OCI-LY7 (cell line): ENCODE measurements around the gene NACC1.

Experiments used
- EZH2phosphoT487 ChIP-seq: fragments of 200-600 bp; sonication (generic); IDR thresholded peaks from 2 replicates; pipeline ENCODE4 v1.6.1; 2018; ENCODE audit warnings: low read depth, borderline replicate concordance, mild to moderate bottlenecking, mixed run types, antibody characterized with exemption, low read length, moderate library complexity, mixed read lengths
- TF ChIP-seq, protein P1 (sequence below): fragments of 200-600 bp; sonication (generic); conservative IDR thresholded peaks from 2 replicates; pipeline ENCODE4 v1.5.1; 2014; ENCODE audit warnings: mild to moderate bottlenecking, antibody characterized with exemption, low read length, moderate library complexity, mixed read lengths

DNA sequence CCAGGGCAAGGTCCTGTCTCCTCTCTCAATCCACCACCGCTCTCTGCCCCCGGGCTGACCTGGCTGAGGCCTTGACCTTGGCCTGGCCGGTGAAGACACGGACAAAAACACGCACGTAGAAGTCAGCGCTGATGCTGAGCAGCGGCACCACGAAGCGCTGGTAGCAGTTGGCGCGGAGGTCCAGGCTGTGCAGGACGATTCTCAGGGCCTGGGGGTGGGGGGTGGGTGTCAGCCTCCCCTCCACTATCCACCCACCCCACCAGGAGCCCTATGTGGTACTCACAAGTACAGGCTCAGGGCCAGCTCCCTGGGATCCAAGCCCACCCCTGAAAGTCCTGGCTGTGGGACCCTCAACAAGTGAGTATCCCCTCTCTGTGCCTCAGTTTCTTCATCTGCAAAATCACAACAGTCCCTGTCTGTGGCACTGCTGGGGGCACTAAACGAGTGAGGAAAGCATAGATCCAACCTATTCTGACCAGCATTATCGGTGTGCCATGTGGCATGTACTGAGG, 7.9 kb upstream of the NACC1 start:
- TF ChIP-seq, protein P1, sequence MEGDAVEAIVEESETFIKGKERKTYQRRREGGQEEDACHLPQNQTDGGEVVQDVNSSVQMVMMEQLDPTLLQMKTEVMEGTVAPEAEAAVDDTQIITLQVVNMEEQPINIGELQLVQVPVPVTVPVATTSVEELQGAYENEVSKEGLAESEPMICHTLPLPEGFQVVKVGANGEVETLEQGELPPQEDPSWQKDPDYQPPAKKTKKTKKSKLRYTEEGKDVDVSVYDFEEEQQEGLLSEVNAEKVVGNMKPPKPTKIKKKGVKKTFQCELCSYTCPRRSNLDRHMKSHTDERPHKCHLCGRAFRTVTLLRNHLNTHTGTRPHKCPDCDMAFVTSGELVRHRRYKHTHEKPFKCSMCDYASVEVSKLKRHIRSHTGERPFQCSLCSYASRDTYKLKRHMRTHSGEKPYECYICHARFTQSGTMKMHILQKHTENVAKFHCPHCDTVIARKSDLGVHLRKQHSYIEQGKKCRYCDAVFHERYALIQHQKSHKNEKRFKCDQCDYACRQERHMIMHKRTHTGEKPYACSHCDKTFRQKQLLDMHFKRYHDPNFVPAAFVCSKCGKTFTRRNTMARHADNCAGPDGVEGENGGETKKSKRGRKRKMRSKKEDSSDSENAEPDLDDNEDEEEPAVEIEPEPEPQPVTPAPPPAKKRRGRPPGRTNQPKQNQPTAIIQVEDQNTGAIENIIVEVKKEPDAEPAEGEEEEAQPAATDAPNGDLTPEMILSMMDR: no peak
- no peak for TF ChIP-seq EZH2phosphoT487
